ENCODE results near the gene SLC12A7. TPM values are rescaled to one million over a fixed set of nuclear protein-coding genes. Genes with fewer than 3 reads are reported as not detected.
"Not testable (repeated sequence)": the region's sequence is repeated elsewhere in the genome, so short reads cannot be mapped to it uniquely, and the experiment has no call there.

The SLC12A7 gene
- polyA plus RNA-seq, 1 donor = 76.6 TPM

GRCh38 chr5:1086871-1087270, 25.0 kb downstream of the SLC12A7 start:
- Histone ChIP-seq H3K27ac (ENCODE audit: low read length) (no peak overlapping the region), H3K36me3 (ENCODE audit: control insufficient read depth, insufficient read depth, low read length) (peaks cover 76% of the 10 kb centered on the region), H3K27me3 (ENCODE audit: control insufficient read depth, insufficient read depth, low read length) (no peaks in the 10 kb centered on the region), H3K4me1 (ENCODE audit: control insufficient read depth, insufficient read depth, low read length) (peaks cover 26% of the 10 kb centered on the region), H3K9me3 (ENCODE audit: control insufficient read depth, low read depth, low read length) (no peaks in the 10 kb centered on the region), H3K4me3 (ENCODE audit: low read length) (no peak overlapping the region)
- WGBS (ENCODE audit: insufficient coverage, low lambda C conversion rate) = no CpG with 5 or more reads among the region's 31 CpGs
- no peak for DNase-seq

DNA sequence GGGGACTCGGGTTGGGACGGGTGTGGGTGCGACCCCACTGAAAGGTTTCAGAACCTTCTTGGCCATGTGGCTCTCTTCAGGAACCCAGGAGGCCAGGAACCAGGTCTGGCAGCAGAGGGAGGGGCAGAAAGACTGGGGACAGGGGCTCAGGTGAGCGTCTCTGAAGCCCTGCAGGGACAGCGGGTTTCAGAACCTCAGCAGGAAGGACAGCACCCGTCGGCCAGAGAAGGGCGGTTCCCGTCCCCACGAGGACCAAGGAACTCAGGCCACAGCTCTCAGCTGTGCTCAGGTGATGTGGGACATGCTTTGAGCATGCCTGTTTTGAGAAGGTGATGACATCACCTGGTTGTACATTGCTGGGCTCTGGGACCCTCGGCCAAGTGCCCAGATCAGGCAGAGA, 25.7 kb downstream of the SLC12A7 start:
- no peak overlapping the region for H3K4me3 ChIP-seq (ENCODE audit: low read length)
- DNase-seq = no peak
- peaks cover 26% of the 10 kb centered on the region for H3K4me1 ChIP-seq (ENCODE audit: control insufficient read depth, insufficient read depth, low read length)
- no peaks in the 10 kb centered on the region for H3K9me3 ChIP-seq (ENCODE audit: control insufficient read depth, low read depth, low read length)
- no peak overlapping the region for H3K27ac ChIP-seq (ENCODE audit: low read length)
- no CpG with 5 or more reads among the region's 11 CpGs for WGBS (ENCODE audit: insufficient coverage, low lambda C conversion rate)
- H3K36me3 ChIP-seq (ENCODE audit: control insufficient read depth, insufficient read depth, low read length) = peaks cover 75% of the 10 kb centered on the region
- H3K27me3 ChIP-seq (ENCODE audit: control insufficient read depth, insufficient read depth, low read length) = no peaks in the 10 kb centered on the region

GRCh38 chr5:1085391-1085790, 26.5 kb downstream of the SLC12A7 start:
- H3K9me3 ChIP-seq (ENCODE audit: control insufficient read depth, low read depth, low read length) = no peaks in the 10 kb centered on the region
- no peak overlapping the region for H3K27ac ChIP-seq (ENCODE audit: low read length)
- peaks cover 21% of the 10 kb centered on the region for H3K4me1 ChIP-seq (ENCODE audit: control insufficient read depth, insufficient read depth, low read length)
- no peaks in the 10 kb centered on the region for H3K27me3 ChIP-seq (ENCODE audit: control insufficient read depth, insufficient read depth, low read length)
- DNase-seq = no peak
- no peak overlapping the region for H3K4me3 ChIP-seq (ENCODE audit: low read length)
- peaks cover 75% of the 10 kb centered on the region for H3K36me3 ChIP-seq (ENCODE audit: control insufficient read depth, insufficient read depth, low read length)
- WGBS (ENCODE audit: insufficient coverage, low lambda C conversion rate) = no CpG with 5 or more reads among the region's 39 CpGs

GRCh38 chr5:1083823-1084605, 27.8 kb downstream of the SLC12A7 start:
- H3K27me3 ChIP-seq (ENCODE audit: control insufficient read depth, insufficient read depth, low read length) = no peaks in the 10 kb centered on the region
- peaks cover 8% of the 10 kb centered on the region for H3K4me1 ChIP-seq (ENCODE audit: control insufficient read depth, insufficient read depth, low read length)
- no peak overlapping the region for H3K27ac ChIP-seq (ENCODE audit: low read length)
- H3K9me3 ChIP-seq (ENCODE audit: control insufficient read depth, low read depth, low read length) = no peaks in the 10 kb centered on the region
- peaks cover 84% of the 10 kb centered on the region for H3K36me3 ChIP-seq (ENCODE audit: control insufficient read depth, insufficient read depth, low read length)
- 100% methylated on average over 1 of the region's 57 CpGs for WGBS (ENCODE audit: insufficient coverage, low lambda C conversion rate)
- DNase-seq = no peak
- H3K4me3 ChIP-seq (ENCODE audit: low read length) = no peak overlapping the region

DNA sequence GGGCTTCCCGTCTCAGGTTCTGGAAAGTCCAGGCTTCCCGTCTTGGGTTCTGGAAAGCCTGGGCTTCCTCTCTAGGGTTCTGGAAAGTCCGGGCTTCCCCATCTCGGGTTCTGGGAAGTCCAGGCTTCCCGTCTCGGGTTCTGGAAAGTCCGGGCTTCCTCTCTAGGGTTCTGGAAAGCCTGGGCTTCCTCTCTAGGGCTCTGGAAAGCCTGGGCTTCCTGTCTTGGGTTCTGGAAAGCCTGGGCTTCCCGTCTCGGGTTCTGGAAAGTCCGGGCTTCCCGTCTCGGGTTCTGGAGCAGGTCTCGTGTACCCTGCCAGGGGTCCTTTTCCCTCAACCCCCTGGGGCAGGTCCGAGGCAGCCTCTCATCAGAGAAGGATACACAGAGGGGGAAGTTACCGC, 28.8 kb downstream of the SLC12A7 start:
- H3K4me3 ChIP-seq (ENCODE audit: low read length); H3K9me3 ChIP-seq (ENCODE audit: control insufficient read depth, low read depth, low read length); H3K27ac ChIP-seq (ENCODE audit: low read length); H3K4me1 ChIP-seq (ENCODE audit: control insufficient read depth, insufficient read depth, low read length); DNase-seq; H3K27me3 ChIP-seq (ENCODE audit: control insufficient read depth, insufficient read depth, low read length): not testable (repeated sequence)
- WGBS (ENCODE audit: insufficient coverage, low lambda C conversion rate) = no CpG with 5 or more reads among the region's 15 CpGs
- H3K36me3 ChIP-seq (ENCODE audit: control insufficient read depth, insufficient read depth, low read length) = peaks cover 82% of the 10 kb centered on the region

GRCh38 chr5:1081519-1081918, 30.3 kb downstream of the SLC12A7 start:
- Histone ChIP-seq H3K4me1 (ENCODE audit: control insufficient read depth, insufficient read depth, low read length) (no peaks in the 10 kb centered on the region), H3K27me3 (ENCODE audit: control insufficient read depth, insufficient read depth, low read length) (no peaks in the 10 kb centered on the region), H3K4me3 (ENCODE audit: low read length) (no peak overlapping the region), H3K36me3 (ENCODE audit: control insufficient read depth, insufficient read depth, low read length) (peaks cover 82% of the 10 kb centered on the region), H3K9me3 (ENCODE audit: control insufficient read depth, low read depth, low read length) (no peaks in the 10 kb centered on the region), H3K27ac (ENCODE audit: low read length) (no peak overlapping the region)
- 100% methylated on average over 1 of the region's 26 CpGs for WGBS (ENCODE audit: insufficient coverage, low lambda C conversion rate)
- no peak for DNase-seq

DNA sequence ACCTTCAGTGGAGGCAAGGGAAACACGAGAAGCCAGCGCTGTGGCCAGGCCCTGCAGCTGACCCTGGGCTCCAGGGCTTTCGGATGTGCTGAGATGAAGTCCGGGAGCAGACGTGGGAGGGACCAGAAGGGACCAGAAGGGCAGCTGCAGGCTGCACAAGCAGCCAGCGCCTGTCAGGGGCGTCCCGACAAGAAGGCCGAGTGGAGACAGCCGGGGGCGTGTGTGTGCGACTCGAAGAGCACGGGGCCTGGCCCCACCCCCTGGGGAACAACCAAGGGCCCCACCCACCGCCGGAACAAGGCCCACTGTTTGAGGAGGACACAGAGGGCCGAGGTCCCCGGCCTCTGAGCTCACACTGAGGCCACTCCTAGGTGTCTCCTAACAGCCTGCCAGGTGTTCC, 31.4 kb downstream of the SLC12A7 start:
- Histone ChIP-seq H3K36me3 (ENCODE audit: control insufficient read depth, insufficient read depth, low read length) (peaks cover 82% of the 10 kb centered on the region), H3K27ac (ENCODE audit: low read length) (no peak overlapping the region), H3K27me3 (ENCODE audit: control insufficient read depth, insufficient read depth, low read length) (no peaks in the 10 kb centered on the region), H3K4me1 (ENCODE audit: control insufficient read depth, insufficient read depth, low read length) (no peaks in the 10 kb centered on the region), H3K4me3 (ENCODE audit: low read length) (no peak overlapping the region), H3K9me3 (ENCODE audit: control insufficient read depth, low read depth, low read length) (no peaks in the 10 kb centered on the region)
- WGBS (ENCODE audit: insufficient coverage, low lambda C conversion rate) = no CpG with 5 or more reads among the region's 18 CpGs
- DNase-seq = no peak

- no CpG with 5 or more reads among the region's 35 CpGs for WGBS (ENCODE audit: insufficient coverage, low lambda C conversion rate)
- no peaks in the 10 kb centered on the region for H3K9me3 ChIP-seq (ENCODE audit: control insufficient read depth, low read depth, low read length)
- peaks cover 82% of the 10 kb centered on the region for H3K36me3 ChIP-seq (ENCODE audit: control insufficient read depth, insufficient read depth, low read length)
- H3K27me3 ChIP-seq (ENCODE audit: control insufficient read depth, insufficient read depth, low read length) = no peaks in the 10 kb centered on the region
- H3K27ac ChIP-seq (ENCODE audit: low read length) = no peak overlapping the region
- H3K4me3 ChIP-seq (ENCODE audit: low read length) = no peak overlapping the region
- H3K4me1 ChIP-seq (ENCODE audit: control insufficient read depth, insufficient read depth, low read length) = no peaks in the 10 kb centered on the region
- no peak for DNase-seq
These were observed 31.9 kb downstream of the SLC12A7 start for GRCh38 chr5:1079961-1080360.

GRCh38 chr5:1079486-1079885, 32.4 kb downstream of the SLC12A7 start:
- no peak overlapping the region for H3K27ac ChIP-seq (ENCODE audit: low read length)
- no peak for DNase-seq
- no peaks in the 10 kb centered on the region for H3K27me3 ChIP-seq (ENCODE audit: control insufficient read depth, insufficient read depth, low read length)
- no peaks in the 10 kb centered on the region for H3K9me3 ChIP-seq (ENCODE audit: control insufficient read depth, low read depth, low read length)
- H3K4me1 ChIP-seq (ENCODE audit: control insufficient read depth, insufficient read depth, low read length) = no peaks in the 10 kb centered on the region
- no peak overlapping the region for H3K4me3 ChIP-seq (ENCODE audit: low read length)
- WGBS (ENCODE audit: insufficient coverage, low lambda C conversion rate) = no CpG with 5 or more reads among the region's 18 CpGs
- peaks cover 82% of the 10 kb centered on the region for H3K36me3 ChIP-seq (ENCODE audit: control insufficient read depth, insufficient read depth, low read length)

GRCh38 chr5:1078851-1079250, 33.0 kb downstream of the SLC12A7 start:
- Histone ChIP-seq H3K27ac (ENCODE audit: low read length) (no peak overlapping the region), H3K36me3 (ENCODE audit: control insufficient read depth, insufficient read depth, low read length) (peaks cover 82% of the 10 kb centered on the region), H3K9me3 (ENCODE audit: control insufficient read depth, low read depth, low read length) (no peaks in the 10 kb centered on the region), H3K4me1 (ENCODE audit: control insufficient read depth, insufficient read depth, low read length) (no peaks in the 10 kb centered on the region), H3K27me3 (ENCODE audit: control insufficient read depth, insufficient read depth, low read length) (no peaks in the 10 kb centered on the region), H3K4me3 (ENCODE audit: low read length) (no peak overlapping the region)
- WGBS (ENCODE audit: insufficient coverage, low lambda C conversion rate) = no CpG with 5 or more reads among the region's 23 CpGs
- DNase-seq = no peak

GRCh38 chr5:1078206-1078605, 33.7 kb downstream of the SLC12A7 start:
- H3K9me3 ChIP-seq (ENCODE audit: control insufficient read depth, low read depth, low read length) = no peaks in the 10 kb centered on the region
- H3K36me3 ChIP-seq (ENCODE audit: control insufficient read depth, insufficient read depth, low read length) = peaks cover 82% of the 10 kb centered on the region
- WGBS (ENCODE audit: insufficient coverage, low lambda C conversion rate) = no CpG with 5 or more reads among the region's 13 CpGs
- no peaks in the 10 kb centered on the region for H3K27me3 ChIP-seq (ENCODE audit: control insufficient read depth, insufficient read depth, low read length)
- H3K4me3 ChIP-seq (ENCODE audit: low read length) = no peak overlapping the region
- H3K4me1 ChIP-seq (ENCODE audit: control insufficient read depth, insufficient read depth, low read length) = no peaks in the 10 kb centered on the region
- H3K27ac ChIP-seq (ENCODE audit: low read length) = no peak overlapping the region
- DNase-seq = no peak
